Measurements from ENCODE around the gene EFHD1.
"Not testable (repeated sequence)": the region's sequence is repeated elsewhere in the genome, so short reads cannot be mapped to it uniquely, and the experiment has no call there.

The EFHD1 gene

GRCh38 chr2:232645061-232645460 is 11.7 kb downstream of the EFHD1 start:
- in situ Hi-C loops (cut with MboI; ENCODE audit: low sequenced_read_pairs) = no loop called here

- in situ Hi-C loops (cut with MboI; ENCODE audit: low sequenced_read_pairs) = no loop called here
These were observed 13.3 kb downstream of the EFHD1 start for GRCh38 chr2:232646726-232647125.

- in situ Hi-C loops (cut with MboI; ENCODE audit: low sequenced_read_pairs) = no loop called here
These were observed 13.9 kb downstream of the EFHD1 start for GRCh38 chr2:232647261-232647660.

- in situ Hi-C loops (cut with MboI; ENCODE audit: low sequenced_read_pairs) = no loop called here
These were observed 15.6 kb downstream of the EFHD1 start for GRCh38 chr2:232649033-232649432.

DNA sequence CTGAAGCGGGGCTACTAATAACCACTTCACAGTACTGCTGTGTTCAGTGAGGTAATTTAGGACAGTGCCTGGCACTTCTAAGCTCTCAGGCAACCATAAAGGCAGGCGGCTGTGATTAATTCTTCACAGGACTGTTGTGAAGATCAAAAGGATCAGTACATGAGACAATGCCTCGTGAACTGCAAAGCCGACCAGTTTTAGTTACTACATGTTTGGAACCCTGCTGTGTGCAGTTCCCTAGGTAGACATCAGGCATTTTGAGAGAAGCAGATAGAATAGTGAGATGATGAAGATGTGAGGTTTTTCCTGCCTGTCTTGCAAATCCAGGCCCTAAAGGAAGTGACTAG is 19.1 kb downstream of the EFHD1 start:
- in situ Hi-C loops (cut with MboI; ENCODE audit: low sequenced_read_pairs) = no loop called here

GRCh38 chr2:232653441-232653840 is 20.0 kb downstream of the EFHD1 start:
- in situ Hi-C loops (cut with MboI; ENCODE audit: low sequenced_read_pairs) = no loop called here

DNA sequence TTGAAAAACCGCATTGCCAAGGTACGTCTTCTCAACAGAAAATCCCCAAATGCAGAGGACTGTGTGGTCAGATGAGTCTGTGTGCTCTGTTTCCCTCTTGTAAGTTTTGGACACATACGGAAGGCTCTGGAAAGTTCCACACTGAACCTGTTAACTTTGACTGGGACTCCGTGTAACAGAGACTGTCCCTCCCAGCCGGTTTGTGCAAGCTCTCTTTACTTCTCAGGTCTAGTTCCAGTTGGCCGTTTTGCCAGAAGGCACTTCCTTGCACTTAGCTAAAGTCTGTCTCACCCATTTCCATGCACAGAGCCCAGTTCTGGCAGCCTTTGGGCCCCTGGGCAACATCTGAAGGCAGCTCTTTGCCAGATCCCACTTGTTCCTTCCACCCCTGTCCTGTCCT is 22.0 kb downstream of the EFHD1 start:
- in situ Hi-C loops (cut with MboI; ENCODE audit: low sequenced_read_pairs) = no loop called here

DNA sequence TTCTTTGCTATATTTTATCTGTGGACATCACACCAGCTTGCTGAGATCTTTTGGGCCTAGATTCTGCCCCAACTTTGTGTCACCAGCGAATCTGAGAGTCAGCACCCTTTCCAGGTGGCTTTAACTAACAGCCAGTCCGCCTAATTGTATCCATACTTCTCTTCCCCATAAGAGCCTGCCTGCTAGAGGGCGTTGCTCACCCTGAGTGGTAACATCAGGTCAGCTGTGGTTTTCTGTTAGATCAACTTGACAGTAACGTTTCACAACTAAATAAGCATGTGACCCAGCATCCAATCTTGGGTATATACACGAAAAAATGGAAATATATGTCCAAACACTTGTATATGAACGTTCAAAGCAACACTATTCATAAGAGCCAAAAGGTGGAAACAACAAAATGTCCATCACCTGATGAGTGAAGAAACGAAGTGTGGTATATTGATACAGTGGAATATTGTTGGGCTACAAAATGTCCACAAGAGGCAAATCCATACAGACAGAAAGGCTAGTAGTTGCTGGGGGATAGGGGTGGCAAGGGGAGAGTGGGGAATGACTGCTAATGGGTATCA is 24.9 kb downstream of the EFHD1 start:
- in situ Hi-C loops (cut with MboI; ENCODE audit: low sequenced_read_pairs) = no loop called here

GRCh38 chr2:232659359-232659758 is 26.0 kb downstream of the EFHD1 start:
- in situ Hi-C loops (cut with MboI; ENCODE audit: low sequenced_read_pairs) = no loop called here

DNA sequence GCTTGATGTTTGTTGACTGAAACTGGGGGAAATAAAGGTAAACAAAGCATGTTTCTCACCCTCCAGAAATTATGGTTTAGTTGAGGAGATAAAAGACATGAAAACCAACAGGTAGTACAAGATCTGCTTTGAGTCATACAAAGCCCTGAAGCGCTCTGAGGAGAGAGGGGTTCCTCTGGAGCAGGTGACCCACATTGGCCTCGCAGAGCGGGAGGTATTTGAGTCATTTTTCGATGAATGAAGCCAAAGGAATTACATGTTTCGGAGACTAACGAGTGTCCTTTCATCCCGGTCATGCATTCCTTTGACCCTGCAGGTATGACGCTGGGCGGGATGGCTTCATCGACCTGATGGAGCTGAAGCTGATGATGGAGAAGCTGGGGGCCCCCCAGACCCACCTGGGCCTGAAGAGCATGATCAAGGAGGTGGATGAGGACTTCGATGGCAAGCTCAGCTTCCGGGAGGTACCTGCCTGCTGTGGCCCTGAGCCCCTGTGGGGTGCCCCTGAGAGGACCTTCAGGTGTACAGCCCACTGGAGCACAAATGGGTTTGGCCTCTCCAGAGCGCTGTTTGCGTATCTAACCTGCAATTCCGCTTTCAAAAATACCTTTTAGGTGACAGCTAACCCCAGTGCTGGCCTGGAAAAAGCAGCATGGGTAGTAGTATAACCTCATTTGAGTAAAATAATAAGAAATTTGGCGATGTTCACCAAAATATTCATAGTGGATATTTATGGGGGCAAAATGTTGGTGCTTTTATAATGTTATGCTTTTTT is 29.3 kb downstream of the EFHD1 start:
- in situ Hi-C loops (cut with MboI; ENCODE audit: low sequenced_read_pairs) = no loop called here

DNA sequence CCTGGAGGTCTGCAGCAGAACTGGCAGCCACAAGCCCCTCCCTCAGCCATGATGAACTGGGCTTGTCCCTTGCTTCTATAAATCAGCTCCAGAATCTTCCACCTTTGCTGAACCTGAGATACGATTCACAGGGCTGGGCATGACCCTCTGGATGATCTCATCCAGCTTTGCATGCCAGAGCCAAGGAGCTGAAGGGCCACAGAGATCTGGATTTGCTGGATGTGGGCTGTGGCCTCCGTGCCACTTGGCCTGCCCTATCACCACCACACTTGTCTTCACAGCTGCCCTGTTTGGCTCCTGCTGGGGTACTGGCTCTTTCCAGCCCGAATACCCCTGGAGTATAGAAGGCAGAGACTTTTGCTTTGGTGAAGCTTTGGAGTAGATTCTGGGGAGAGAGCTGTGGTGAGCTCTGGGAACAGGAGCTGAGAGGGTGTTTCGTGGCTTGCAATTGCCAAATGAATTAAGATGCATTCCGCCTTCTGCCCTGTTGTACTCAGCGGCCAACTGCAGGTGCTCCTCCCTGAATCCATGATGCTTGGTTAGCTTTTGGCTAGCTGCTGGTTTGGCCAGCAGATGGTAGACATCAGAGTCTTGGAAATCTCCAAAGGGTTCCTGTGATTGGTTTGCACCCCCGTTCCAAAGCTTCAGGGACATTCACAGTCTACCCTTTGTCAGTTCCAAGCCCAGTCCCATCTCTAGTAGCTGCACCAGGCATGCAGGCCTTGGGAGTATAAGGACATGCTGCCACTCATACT is 32.8 kb downstream of the EFHD1 start:
- in situ Hi-C loops (cut with MboI; ENCODE audit: low sequenced_read_pairs) = no loop called here

DNA sequence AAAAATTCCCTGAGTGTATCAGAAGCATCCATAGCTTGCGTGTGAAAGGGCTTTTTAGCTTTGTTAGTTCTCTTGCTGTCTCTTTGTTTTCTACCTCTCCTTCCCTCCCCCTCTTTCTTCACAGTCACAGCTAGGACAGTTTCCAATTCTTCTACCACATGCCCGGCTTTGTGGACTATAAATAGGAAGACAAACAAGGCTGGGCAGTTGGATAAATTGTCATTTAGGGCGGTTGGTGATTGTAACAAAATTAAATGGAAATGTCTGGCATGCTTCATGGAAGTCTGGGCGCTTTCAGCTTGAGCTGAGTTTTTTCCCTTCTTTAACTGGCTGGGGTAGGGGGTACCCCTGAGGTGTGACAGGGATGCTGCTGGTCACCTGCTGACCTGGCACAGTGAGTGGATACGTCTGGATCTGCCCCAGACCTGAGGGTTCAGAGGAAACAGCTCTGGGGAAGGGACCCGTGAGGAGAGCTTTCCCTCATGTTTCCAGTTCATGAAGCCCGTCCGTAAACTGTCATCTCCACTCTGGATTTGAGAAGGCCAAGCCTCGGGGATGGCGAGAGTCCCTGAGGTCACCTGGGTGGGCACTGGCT is 34.7 kb downstream of the EFHD1 start:
- in situ Hi-C loops (cut with MboI; ENCODE audit: low sequenced_read_pairs) = no loop called here

- in situ Hi-C loops (cut with MboI; ENCODE audit: low sequenced_read_pairs) = no loop called here
These were observed 35.5 kb downstream of the EFHD1 start for GRCh38 chr2:232668805-232669444.

GRCh38 chr2:232672588-232672987 is 39.2 kb downstream of the EFHD1 start:
- in situ Hi-C loops (cut with MboI; ENCODE audit: low sequenced_read_pairs) = no loop called here

DNA sequence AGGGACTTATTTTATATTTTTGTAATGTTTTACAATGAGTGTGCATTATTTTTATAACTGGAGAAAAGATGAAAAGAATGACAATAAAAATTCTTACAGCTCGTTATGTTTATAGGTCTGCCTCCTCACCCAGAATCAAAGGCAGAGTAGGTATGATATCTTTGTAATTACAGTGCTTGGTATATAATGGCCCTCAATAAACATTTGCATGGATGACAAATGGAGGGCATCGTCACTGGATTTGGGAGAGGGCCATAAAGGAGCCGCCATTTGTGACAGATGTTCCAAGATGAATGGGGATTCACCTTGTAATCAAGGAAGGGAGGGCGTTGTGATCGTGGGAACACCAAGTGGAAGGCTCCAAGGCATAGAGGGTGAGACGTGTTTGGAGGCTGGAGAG is 41.1 kb downstream of the EFHD1 start:
- in situ Hi-C loops (cut with MboI; ENCODE audit: low sequenced_read_pairs) = no loop called here

- in situ Hi-C loops (cut with MboI; ENCODE audit: low sequenced_read_pairs) = no loop called here
These were observed 42.0 kb downstream of the EFHD1 start for GRCh38 chr2:232675381-232675780.

GRCh38 chr2:232680006-232680405 is 46.6 kb downstream of the EFHD1 start:
- in situ Hi-C loops (cut with MboI; ENCODE audit: low sequenced_read_pairs) = no loop called here

DNA sequence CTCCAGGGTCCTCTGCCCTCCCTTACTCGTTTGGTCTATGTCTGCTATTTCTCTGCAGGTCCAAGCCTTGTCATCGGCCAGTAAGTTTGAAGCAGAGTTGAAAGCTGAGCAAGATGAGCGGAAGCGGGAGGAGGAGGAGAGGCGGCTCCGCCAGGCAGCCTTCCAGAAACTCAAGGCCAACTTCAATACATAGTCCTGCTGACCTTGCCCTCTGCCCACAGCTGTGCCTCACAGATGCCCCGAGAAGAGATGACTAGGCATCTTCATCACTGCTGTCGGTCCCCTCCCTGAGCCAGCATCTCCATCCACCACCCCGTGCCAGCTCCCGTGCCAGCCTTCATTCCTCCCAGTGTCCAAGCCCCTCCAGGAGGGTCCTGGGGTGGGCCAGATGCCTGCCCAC is 48.1 kb downstream of the EFHD1 start:
- in situ Hi-C loops (cut with MboI; ENCODE audit: low sequenced_read_pairs) = no loop called here

DNA sequence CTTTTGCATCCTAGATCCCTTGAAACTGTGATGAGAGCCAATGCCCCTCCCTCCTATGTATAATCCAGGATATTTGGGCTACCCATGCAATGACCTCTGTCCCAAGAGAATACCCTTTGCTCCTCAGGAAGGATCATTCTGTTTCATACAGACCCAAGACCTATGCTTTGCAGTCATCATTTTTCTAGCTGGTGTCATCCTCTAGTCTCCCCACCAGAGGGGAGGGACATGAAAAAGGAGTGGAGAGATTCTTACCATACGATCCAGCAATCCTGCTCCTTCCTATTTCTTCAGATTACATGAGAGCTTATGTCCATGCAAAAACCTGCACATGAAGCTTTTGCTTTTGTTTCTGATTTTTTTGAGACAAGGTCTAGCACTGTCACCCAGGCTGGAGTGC is 50.0 kb downstream of the EFHD1 start:
- in situ Hi-C loops (cut with MboI; ENCODE audit: low sequenced_read_pairs) = no loop called here

- in situ Hi-C loops (cut with MboI; ENCODE audit: low sequenced_read_pairs) = not testable (repeated sequence)
These were observed 52.0 kb downstream of the EFHD1 start for GRCh38 chr2:232685391-232685790.
